ENCODE data around the gene SLC2A4. TPM values are rescaled to one million over a fixed set of nuclear protein-coding genes. Genes with fewer than 3 reads are reported as not detected.

SLC2A4 gene
- total and polyA plus RNA-seq, 3 experiments from 2014 or later: 0.18 to 0.24 TPM; not detected in 1

DNA sequence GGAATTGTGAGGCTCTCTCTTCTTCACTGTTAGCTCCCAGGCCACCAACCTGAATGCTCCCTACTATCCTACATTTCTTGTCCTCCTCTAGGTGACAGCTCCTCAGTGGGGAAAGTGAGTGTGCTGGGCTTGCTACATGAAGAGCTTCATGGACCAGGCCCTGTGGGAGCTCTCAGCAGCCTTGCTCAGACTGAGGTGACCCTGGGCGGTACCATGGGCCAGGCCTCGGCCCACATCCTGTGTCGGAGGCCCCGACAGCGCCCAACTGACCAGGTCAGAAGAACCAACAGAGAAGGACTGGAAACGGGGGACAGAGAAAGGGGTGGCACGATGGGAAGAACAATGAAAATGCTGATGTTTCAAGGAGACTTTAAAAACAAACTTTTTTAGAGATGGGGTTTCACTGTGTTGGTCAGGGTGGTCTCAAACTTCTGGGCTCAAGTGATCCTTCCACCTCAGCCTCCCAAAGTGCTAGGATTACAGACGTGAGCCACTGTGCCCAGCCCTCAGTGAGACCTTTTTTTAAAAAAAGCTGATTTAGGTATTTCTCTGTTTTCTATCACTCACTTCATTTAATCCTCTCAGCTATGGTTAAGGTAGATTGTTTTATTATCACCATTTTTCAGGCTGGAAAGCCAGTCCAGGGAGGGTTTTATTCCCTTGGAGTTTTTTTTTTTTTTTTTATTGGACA lies 24.6 kb upstream of the SLC2A4 start:
- Histone ChIP-seq H3K36me3 (ENCODE audit: insufficient read depth, low read length) (peaks cover 10% of the 10 kb centered on the region), H3K9me3 (ENCODE audit: low read length) (no peaks in the 10 kb centered on the region)
- no peak overlapping the region for H3K4me3 Mint-ChIP-seq

DNA sequence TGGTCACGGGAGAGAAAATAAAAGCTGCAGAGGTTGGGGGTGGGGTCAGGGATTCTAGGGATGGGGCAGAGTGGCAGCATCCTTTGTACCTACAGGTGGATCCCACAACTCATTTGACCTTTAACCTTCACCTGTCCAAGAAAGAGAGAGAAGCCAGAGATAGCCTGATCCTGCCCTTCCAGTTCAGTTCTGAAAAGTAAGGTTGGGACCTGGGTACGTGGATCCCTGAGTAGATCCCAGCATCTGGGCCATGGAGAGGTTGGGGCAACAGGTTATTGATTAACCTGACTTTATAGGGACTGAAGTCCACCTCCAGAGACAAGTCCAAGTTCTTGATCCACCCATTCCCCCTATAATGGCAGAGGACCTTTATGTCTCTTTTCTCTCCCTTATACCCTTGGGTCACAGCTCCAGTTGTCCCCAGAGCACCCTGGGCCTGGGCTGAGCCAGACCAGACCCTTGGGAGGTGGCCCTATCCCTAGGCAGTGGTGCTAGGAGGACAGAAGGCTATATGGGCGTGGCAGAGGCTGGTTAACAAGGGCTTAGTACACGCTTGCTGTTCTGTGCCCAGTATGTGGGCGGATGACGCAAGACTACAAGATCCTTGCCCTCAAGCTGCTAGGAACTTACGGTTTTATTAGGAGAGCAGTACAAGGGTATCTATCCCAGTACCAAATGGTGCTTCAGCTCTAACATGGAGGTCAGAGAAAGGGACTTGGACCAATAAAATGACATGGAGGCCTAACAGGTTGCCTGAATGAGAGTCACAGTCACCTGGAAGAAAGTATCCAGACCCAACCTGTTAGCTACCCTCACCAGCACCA lies 22.6 kb upstream of the SLC2A4 start:
- H3K4me1 ChIP-seq (ENCODE audit: insufficient read depth, low read length): peaks cover 19% of the 10 kb centered on the region
- Mint-ChIP-seq H3K4me3 (peak overlapping the region; percentile 12 to 56 (median 19)), H3K27ac (peak overlapping the region in 7 of 8 donors; percentile 9 to 80 (median 58)), H3K4me1 (peaks cover 20 to 37% (median 22%) of the 10 kb centered on the region in 3 donors), H3K27me3 (peaks cover 4% of the 10 kb centered on the region in 2 donors), H3K36me3 (peaks cover 2 to 46% (median 3%) of the 10 kb centered on the region in 3 donors), H3K9me3 (no peaks in the 10 kb centered on the region)
- H3K9me3 ChIP-seq (ENCODE audit: low read length): no peaks in the 10 kb centered on the region
- H3K36me3 ChIP-seq (ENCODE audit: insufficient read depth, low read length): peaks cover 9% of the 10 kb centered on the region
- CTCF ChIA-PET: no interaction called here
- no peak for DNase-seq
- no peak overlapping the region for H3K27ac ChIP-seq (ENCODE audit: low read depth, low read length)
- H3K27me3 ChIP-seq (ENCODE audit: insufficient read depth, low read length, poor library complexity, severe bottlenecking): no peaks in the 10 kb centered on the region
- POLR2A ChIA-PET: interaction anchor here (1.1 kb wide), 1 partner anchor 70 kb away, joined by 3 read pairs; the partner anchor contains the start of gene NEURL4
- no peak overlapping the region for H3K4me3 ChIP-seq (ENCODE audit: low read length)

More for the DNA sequence above, 24.6 kb upstream of the SLC2A4 start:
- H3K27me3 Mint-ChIP-seq: peaks cover 0 to 2% of the 10 kb centered on the region in 2 donors
- H3K9me3 Mint-ChIP-seq: no peaks in the 10 kb centered on the region
- ChIA-PET CTCF (interaction anchor here (1.2 to 1.6 kb wide), 2 partner anchors 9 to 98 kb away, joined by 3 to 4 read pairs; partner anchors contain the start of gene TMEM95), POLR2A (no interaction called here)
- no peak for DNase-seq
- H3K36me3 Mint-ChIP-seq: peaks cover 3 to 60% (median 7%) of the 10 kb centered on the region in 3 donors
- Histone ChIP-seq H3K4me1 (ENCODE audit: insufficient read depth, low read length) (peaks cover 12% of the 10 kb centered on the region), H3K4me3 (ENCODE audit: low read length) (no peak overlapping the region), H3K27ac (ENCODE audit: low read depth, low read length) (no peak overlapping the region), H3K27me3 (ENCODE audit: insufficient read depth, low read length, poor library complexity, severe bottlenecking) (no peaks in the 10 kb centered on the region)
- H3K4me1 Mint-ChIP-seq: peaks cover 16 to 37% (median 19%) of the 10 kb centered on the region in 3 donors
- H3K27ac Mint-ChIP-seq: peak overlapping the region in 3 of 8 donors; percentile 1 to 66 (median 56)

DNA sequence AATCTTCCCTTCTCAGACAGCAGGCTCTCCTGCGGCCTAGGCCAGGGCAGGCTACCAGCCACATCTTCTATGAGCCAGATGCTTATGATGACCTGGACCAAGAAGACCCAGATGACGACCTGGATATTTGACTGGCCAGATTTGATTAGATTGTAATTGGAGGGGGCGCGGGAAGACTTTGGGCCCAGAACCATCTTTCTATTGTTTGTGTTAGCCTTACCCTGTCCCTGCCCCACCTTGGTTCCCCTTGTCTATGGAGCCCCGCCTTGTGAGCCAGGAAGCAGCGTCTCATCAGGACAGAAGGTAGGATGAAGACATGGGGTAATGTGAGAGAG lies 22.0 kb upstream of the SLC2A4 start:
- peak overlapping the region; percentile 12 to 56 (median 19) for H3K4me3 Mint-ChIP-seq
- peaks cover 5% of the 10 kb centered on the region for H3K36me3 ChIP-seq (ENCODE audit: insufficient read depth, low read length)
- H3K4me3 ChIP-seq (ENCODE audit: low read length): no peak overlapping the region
- peaks cover 23 to 36% (median 23%) of the 10 kb centered on the region in 3 donors for H3K4me1 Mint-ChIP-seq
- no peak for DNase-seq
- H3K9me3 Mint-ChIP-seq: no peaks in the 10 kb centered on the region
- peaks cover 4% of the 10 kb centered on the region in 2 donors for H3K27me3 Mint-ChIP-seq
- CTCF ChIA-PET: interaction anchor here (1.4 kb wide), 1 partner anchor 39 kb away, joined by 3 read pairs; no protein-coding TSS in a partner anchor
- POLR2A ChIA-PET: interaction anchor here (1.1 kb wide), 1 partner anchor 70 kb away, joined by 3 read pairs; the partner anchor contains the start of gene NEURL4
- no peaks in the 10 kb centered on the region for H3K27me3 ChIP-seq (ENCODE audit: insufficient read depth, low read length, poor library complexity, severe bottlenecking)
- H3K27ac Mint-ChIP-seq: peak overlapping the region in 5 of 8 donors; percentile 9 to 80 (median 62)
- no peak overlapping the region for H3K27ac ChIP-seq (ENCODE audit: low read depth, low read length)
- peaks cover 19% of the 10 kb centered on the region for H3K4me1 ChIP-seq (ENCODE audit: insufficient read depth, low read length)
- peaks cover 2 to 40% (median 3%) of the 10 kb centered on the region in 3 donors for H3K36me3 Mint-ChIP-seq
- no peaks in the 10 kb centered on the region for H3K9me3 ChIP-seq (ENCODE audit: low read length)

DNA sequence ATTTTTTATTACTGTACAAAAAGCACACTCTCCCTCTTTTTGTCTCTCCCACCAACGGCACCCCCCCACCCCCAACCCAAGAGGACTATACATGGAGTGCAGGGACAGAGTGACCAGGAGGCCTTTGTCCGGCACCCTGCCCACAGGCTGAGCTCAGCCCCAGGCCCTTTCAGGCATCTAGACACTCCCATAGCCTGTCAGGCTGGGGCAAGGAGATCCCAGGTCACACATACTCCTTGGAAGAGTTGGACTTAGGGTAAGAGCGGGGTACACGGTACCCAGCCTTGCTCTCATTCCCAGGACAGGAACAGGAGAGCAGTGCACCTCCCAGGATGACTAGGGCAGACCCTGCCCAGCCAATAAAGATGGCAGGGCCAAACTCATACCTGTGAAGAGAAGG lies 21.4 kb upstream of the SLC2A4 start:
- no peak for DNase-seq
- H3K27ac ChIP-seq (ENCODE audit: low read depth, low read length): no peak overlapping the region

DNA sequence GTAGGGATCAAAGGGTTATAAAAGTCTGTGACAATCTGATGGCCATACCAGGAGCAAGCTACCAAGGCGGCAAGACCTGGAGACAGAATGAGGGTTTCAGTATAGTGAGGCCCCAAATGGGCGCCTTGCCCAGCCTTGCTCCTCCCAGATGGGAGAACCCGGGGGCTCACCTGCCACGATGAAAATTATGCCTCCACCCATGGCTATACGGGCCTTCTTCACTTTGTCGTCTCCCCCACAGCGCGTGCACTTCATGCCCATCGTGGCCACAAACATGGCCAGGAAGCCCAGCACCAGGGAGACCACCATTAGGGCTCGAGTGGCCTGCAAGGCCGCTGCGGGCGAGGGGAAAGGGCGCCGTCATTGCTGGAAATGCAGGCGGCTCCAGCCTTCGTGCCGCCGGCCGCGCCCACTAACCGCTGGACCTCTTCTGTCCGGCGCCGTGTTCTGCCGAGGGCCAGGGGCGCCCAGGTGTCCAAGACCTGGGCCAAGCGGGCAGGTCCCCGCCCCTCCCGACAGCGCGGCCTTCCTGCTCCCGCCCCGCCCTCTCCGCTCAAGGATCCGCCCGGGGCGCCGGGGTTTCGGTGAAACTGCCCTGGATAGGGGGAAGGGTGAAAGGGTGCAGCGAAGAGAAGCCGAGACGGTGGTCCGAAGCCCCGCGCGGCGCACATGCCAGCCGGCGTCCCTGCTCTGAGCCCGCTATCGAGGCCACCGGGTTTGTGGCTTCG lies 20.7 kb upstream of the SLC2A4 start:
- Mint-ChIP-seq H3K4me3 (peak overlapping the region; percentile 41 to 83 (median 61)), H3K36me3 (peaks cover 2 to 32% (median 3%) of the 10 kb centered on the region in 3 donors), H3K4me1 (peaks cover 23 to 32% (median 23%) of the 10 kb centered on the region in 3 donors), H3K9me3 (no peaks in the 10 kb centered on the region), H3K27ac (peak overlapping the region in 7 of 8 donors; percentile 35 to 78 (median 64)), H3K27me3 (peaks cover 4 to 5% of the 10 kb centered on the region in 2 donors)
- Histone ChIP-seq H3K36me3 (ENCODE audit: insufficient read depth, low read length) (no peaks in the 10 kb centered on the region), H3K4me3 (ENCODE audit: low read length) (peak overlapping the region; percentile 26), H3K27me3 (ENCODE audit: insufficient read depth, low read length, poor library complexity, severe bottlenecking) (no peaks in the 10 kb centered on the region), H3K27ac (ENCODE audit: low read depth, low read length) (no peak overlapping the region), H3K4me1 (ENCODE audit: insufficient read depth, low read length) (peaks cover 19% of the 10 kb centered on the region), H3K9me3 (ENCODE audit: low read length) (no peaks in the 10 kb centered on the region)
- ChIA-PET CTCF (interaction anchor here (1.2 to 1.4 kb wide), 2 partner anchors 40 to 44 kb away, joined by 3 read pairs; no protein-coding TSS in a partner anchor), POLR2A (interaction anchor here (0.6 to 1.1 kb wide), 2 partner anchors 22 to 1057 kb away, joined by 3 to 6 read pairs; no protein-coding TSS in a partner anchor)
- DNase-seq: peak in 3 of 5 donors; percentile 22 to 50 (median 33)

More for the DNA sequence above, 21.4 kb upstream of the SLC2A4 start:
- no peaks in the 10 kb centered on the region for H3K27me3 ChIP-seq (ENCODE audit: insufficient read depth, low read length, poor library complexity, severe bottlenecking)
- no peaks in the 10 kb centered on the region for H3K36me3 ChIP-seq (ENCODE audit: insufficient read depth, low read length)
- CTCF ChIA-PET: interaction anchor here (1.4 kb wide), 1 partner anchor 39 kb away, joined by 3 read pairs; no protein-coding TSS in a partner anchor
- POLR2A ChIA-PET: interaction anchor here (0.6 to 1.1 kb wide), 2 partner anchors 69 to 1057 kb away, joined by 3 read pairs; partner anchors contain the start of gene NEURL4
- H3K4me1 Mint-ChIP-seq: peaks cover 23 to 32% (median 23%) of the 10 kb centered on the region in 3 donors
- H3K4me3 ChIP-seq (ENCODE audit: low read length): no peak overlapping the region
- H3K36me3 Mint-ChIP-seq: peaks cover 2 to 34% (median 3%) of the 10 kb centered on the region in 3 donors
- H3K9me3 Mint-ChIP-seq: no peaks in the 10 kb centered on the region
- H3K4me1 ChIP-seq (ENCODE audit: insufficient read depth, low read length): peaks cover 19% of the 10 kb centered on the region
- no peaks in the 10 kb centered on the region for H3K9me3 ChIP-seq (ENCODE audit: low read length)
- H3K4me3 Mint-ChIP-seq: peak overlapping the region in 4 of 7 donors; percentile 38 to 59 (median 46)
- H3K27me3 Mint-ChIP-seq: peaks cover 4% of the 10 kb centered on the region in 2 donors
- H3K27ac Mint-ChIP-seq: peak overlapping the region in 6 of 8 donors; percentile 29 to 86 (median 65)

DNA sequence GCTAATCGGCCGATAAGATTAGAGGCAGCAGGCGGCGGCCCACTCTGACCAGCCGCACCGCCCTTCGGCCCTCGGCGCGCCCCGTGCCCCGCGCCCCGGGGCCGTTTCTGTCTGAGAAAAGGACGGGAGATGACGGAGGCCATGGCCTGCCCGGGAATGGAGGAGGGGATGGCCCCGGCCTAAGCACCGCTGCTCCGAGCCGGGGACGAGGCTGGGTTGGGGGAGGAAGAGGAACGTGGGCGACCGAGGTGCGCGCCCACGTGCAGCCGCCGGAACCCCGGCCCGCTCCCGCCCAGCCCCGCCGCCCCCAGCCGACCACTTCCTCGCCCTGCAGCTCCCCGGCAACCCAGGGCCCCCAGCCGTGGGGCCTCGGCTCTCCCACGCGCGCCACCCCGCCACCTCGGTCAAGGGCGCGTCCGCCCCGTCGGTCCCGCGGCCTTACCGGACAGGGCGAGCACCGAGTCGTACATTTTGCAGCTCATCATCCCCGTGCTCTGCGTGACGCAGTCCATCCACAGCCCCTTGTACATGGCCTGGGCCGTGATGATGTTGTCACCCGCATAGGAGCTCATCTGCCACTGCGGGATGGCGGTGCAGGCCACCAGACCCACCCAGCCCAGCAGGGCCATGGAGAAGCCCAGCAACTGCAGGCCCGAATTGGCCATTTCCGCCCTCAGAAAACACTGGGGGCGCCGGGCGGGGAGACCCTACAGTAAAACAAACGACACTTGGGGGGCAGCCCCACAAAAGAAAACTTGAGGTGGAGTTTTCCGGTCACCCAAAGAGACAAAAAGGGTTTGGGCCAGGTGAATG lies 19.9 kb upstream of the SLC2A4 start:
- Histone ChIP-seq H3K9me3 (ENCODE audit: low read length) (no peaks in the 10 kb centered on the region), H3K4me1 (ENCODE audit: insufficient read depth, low read length) (peaks cover 19% of the 10 kb centered on the region), H3K27me3 (ENCODE audit: insufficient read depth, low read length, poor library complexity, severe bottlenecking) (no peaks in the 10 kb centered on the region), H3K27ac (ENCODE audit: low read depth, low read length) (no peak overlapping the region), H3K4me3 (ENCODE audit: low read length) (peak overlapping the region; percentile 26), H3K36me3 (ENCODE audit: insufficient read depth, low read length) (no peaks in the 10 kb centered on the region)
- ChIA-PET CTCF (interaction anchor here (1.0 to 1.4 kb wide), 3 partner anchors 20 to 83 kb away, joined by 3 read pairs; partner anchors contain the start of gene GABARAP), POLR2A (interaction anchor here (0.5 to 1.1 kb wide), 4 partner anchors 19 to 35 kb away, joined by 3 to 6 read pairs (median 3); no protein-coding TSS in a partner anchor)
- DNase-seq: peak in 2 of 5 donors; percentile 25 to 41
- no peaks in the 10 kb centered on the region for H3K9me3 Mint-ChIP-seq
- peaks cover 21 to 32% (median 23%) of the 10 kb centered on the region in 3 donors for H3K4me1 Mint-ChIP-seq
- peaks cover 5 to 6% of the 10 kb centered on the region in 2 donors for H3K27me3 Mint-ChIP-seq
- H3K27ac Mint-ChIP-seq: peak overlapping the region in 7 of 8 donors; percentile 51 to 85 (median 69)
- peaks cover 0 to 26% (median 3%) of the 10 kb centered on the region in 3 donors for H3K36me3 Mint-ChIP-seq
- H3K4me3 Mint-ChIP-seq: peak overlapping the region; percentile 72 to 83 (median 76)
